Stomach (tissue), 9 donors: ENCODE data around the gene ACO2. TPM values are rescaled to one million over a fixed set of nuclear protein-coding genes. Genes with fewer than 3 reads are reported as not detected.

Source experiments
- DNase-seq, 2 donors: peaks; one replicate each; pipeline versions ENCODE4 v3.0.0 to v3.0.0-alpha.2; 2013 to 2019
- H3K27ac ChIP-seq, 5 donors: fragments of 200-600 bp in 4 of 5; sonication (generic) in 4 of 5; one replicate each; pipeline ENCODE4 v1.5.1; 2013 to 2019; ENCODE audit warnings: mild to moderate bottlenecking in 1 of 5, moderate library complexity in 1 of 5
- H3K27me3 ChIP-seq, 3 donors: fragments of 200-600 bp; sonication (generic); one replicate each; pipeline ENCODE4 v1.5.1; 2017 to 2019; ENCODE audit warnings: mixed run types in 1 of 3
- H3K36me3 ChIP-seq, 4 donors: fragments of 200-600 bp; sonication (generic); 1 replicate in 3 of 4; 2 replicates in 1 of 4; pipeline ENCODE4 v1.5.1; 2016 to 2019
- H3K4me1 ChIP-seq, 4 donors: fragments of 200-600 bp; sonication (generic); one replicate each; pipeline ENCODE4 v1.5.1; 2016 to 2019
- H3K4me3 ChIP-seq, 4 donors: fragments of 200-600 bp; sonication (generic) in 3 of 4; one replicate each; pipeline ENCODE4 v1.5.1; 2016 to 2019; ENCODE audit warnings: mild to moderate bottlenecking in 1 of 4
- H3K9me3 ChIP-seq, 4 donors: fragments of 200-600 bp; sonication (generic); one replicate each; pipeline ENCODE4 v1.5.1; 2016 to 2019
- EP300 ChIP-seq: sonication (generic); formaldehyde crosslinking; IDR thresholded peaks from one replicate; pipeline ENCODE4 v1.6.1; 2017; ENCODE audit warnings: antibody characterized with exemption
- POLR2A ChIP-seq, 4 donors: fragments of 450-650 bp; IDR thresholded peaks; one replicate each; pipeline ENCODE4 v1.6.1; 2016; ENCODE audit warnings: antibody characterized with exemption in 4 of 4, control low read depth in 2 of 4, mild to moderate bottlenecking in 1 of 4, moderate library complexity in 1 of 4
- POLR2AphosphoS5 ChIP-seq, 3 donors: sonication (generic); formaldehyde crosslinking; IDR thresholded peaks; one replicate each; pipeline ENCODE4 v1.6.1; 2016; ENCODE audit warnings: antibody characterized with exemption in 3 of 3
- WGBS, 5 donors: extraction: QIAGEN DNeasy Blood & Tissue Kit in 3 of 5; methylation state at CpG; one replicate each; pipeline versions ENCODE4 v1.1.5 to v1.1.7; 2013 to 2018; 5-methylcytosine and 5-hydroxymethylcytosine counted together
- intact Hi-C: fragments of 100-400 bp; cut with DNase I; formaldehyde crosslinking; loops from one replicate; pipeline ENCODE4 v1.15.1; 2023; ENCODE audit warnings: low total_unique reads
- polyA plus RNA-seq, 3 donors: library from polyadenylated mRNA; stranded (reverse); fragments of 200-250 nt; gene quantifications; one replicate each; pipeline ENCODE4 v1.2.3, GENCODE V29; 2013
- total RNA-seq, 5 donors: library from RNA; depleted of rRNA; stranded (reverse); fragments of >200 nt; gene quantifications; one replicate each; pipeline versions ENCODE4 v1.1.0 to v1.2.3, GENCODE V29; 2014 to 2016
- TF ChIP-seq, protein P1 (sequence below), 7 experiments: fragments of 450-650 bp in 4 of 7; fragments of 200-600 bp in 3 of 7; sonication (generic) in 3 of 7; IDR thresholded peaks; one replicate each; pipeline ENCODE4 v1.5.1; 2016 to 2019; ENCODE audit warnings: antibody characterized with exemption in 7 of 7, control low read depth in 2 of 7, mild to moderate bottlenecking in 1 of 7
- donor health status: healthy with polysubstance abuse.
- donor health status: Bipolar disorder and iron deficiency.
- donor health status: healthy.

ACO2 gene
- total and polyA plus RNA-seq, 8 donors: 46.6 to 238 (median 90.1) TPM

DNA sequence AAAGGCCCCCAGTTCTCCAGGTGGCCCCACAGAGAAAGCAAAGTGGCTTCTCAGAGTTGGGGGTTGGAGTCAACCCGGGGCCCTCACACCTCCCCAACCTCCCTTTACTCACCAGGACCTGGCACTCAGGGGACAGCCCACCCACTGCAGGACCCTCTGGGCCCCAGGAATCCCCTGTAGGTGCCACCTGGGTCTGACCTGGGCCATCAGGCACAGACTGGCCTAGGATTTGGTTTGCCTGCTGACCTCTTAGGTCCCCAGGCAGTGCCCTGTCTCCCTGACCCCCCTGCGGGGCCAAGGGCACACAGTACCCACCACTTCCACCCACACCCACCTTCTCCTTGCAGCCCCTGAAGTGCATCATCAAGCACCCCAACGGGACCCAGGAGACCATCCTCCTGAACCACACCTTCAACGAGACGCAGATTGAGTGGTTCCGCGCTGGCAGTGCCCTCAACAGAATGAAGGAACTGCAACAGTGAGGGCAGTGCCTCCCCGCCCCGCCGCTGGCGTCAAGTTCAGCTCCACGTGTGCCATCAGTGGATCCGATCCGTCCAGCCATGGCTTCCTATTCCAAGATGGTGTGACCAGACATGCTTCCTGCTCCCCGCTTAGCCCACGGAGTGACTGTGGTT is 59.3 kb downstream of the ACO2 start:
- Histone ChIP-seq H3K4me3 (no peak overlapping the region), H3K4me1 (peaks cover 35 to 49% (median 44%) of the 10 kb centered on the region in 4 donors), H3K36me3 (peaks cover 66 to 96% (median 87%) of the 10 kb centered on the region in 4 donors), H3K27ac (peak overlapping the region in 2 of 5 donors; percentile 89 to 94), H3K9me3 (no peaks in the 10 kb centered on the region), H3K27me3 (no peaks in the 10 kb centered on the region)
- no peak for DNase-seq
- 71 to 83% (median 81%) methylated on average over 7 to 16 of the region's 16 CpGs for WGBS, 5 donors
- no peak for TF ChIP-seq EP300
- TF ChIP-seq, protein P1, sequence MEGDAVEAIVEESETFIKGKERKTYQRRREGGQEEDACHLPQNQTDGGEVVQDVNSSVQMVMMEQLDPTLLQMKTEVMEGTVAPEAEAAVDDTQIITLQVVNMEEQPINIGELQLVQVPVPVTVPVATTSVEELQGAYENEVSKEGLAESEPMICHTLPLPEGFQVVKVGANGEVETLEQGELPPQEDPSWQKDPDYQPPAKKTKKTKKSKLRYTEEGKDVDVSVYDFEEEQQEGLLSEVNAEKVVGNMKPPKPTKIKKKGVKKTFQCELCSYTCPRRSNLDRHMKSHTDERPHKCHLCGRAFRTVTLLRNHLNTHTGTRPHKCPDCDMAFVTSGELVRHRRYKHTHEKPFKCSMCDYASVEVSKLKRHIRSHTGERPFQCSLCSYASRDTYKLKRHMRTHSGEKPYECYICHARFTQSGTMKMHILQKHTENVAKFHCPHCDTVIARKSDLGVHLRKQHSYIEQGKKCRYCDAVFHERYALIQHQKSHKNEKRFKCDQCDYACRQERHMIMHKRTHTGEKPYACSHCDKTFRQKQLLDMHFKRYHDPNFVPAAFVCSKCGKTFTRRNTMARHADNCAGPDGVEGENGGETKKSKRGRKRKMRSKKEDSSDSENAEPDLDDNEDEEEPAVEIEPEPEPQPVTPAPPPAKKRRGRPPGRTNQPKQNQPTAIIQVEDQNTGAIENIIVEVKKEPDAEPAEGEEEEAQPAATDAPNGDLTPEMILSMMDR (IDR thresholded peaks at IDR 0.05): no peak
- TF ChIP-seq POLR2A (IDR thresholded peaks at IDR 0.05): no peak
- TF ChIP-seq POLR2AphosphoS5 (IDR thresholded peaks at IDR 0.05): no peak
- intact Hi-C loops: loop anchor here (5.0 kb wide), 1 partner anchor 131 kb away; no protein-coding TSS in a partner anchor

DNA sequence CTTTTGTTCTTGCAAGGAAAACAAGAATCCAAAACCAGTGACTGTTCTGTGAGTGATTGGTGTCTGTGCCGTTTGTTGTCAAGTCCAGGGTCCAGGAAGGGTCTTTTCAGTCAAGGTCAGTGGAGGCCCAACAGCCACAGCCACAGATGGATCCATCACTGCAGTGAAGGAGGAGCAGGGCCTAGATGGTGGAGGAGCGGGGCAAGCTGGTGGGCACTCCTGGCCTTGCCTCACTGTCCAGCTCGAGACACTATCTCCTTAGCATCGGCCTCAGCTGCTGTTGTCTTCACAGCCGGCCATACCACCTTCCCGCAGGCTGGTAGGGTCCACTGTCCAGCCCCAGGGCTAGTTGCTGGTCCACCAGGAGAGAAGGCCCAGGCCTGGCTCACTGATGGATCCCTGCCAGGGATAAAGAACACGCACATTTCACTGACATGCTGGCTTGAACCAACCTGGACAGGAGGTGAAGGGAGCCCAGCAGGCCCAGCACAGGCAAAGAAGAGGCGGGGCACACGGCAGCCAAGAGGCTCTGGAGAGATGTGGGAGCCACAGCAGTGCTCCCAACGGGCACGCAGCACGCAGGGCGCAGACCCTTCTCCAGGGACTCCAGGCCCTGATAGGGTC is 60.1 kb downstream of the ACO2 start:
- Histone ChIP-seq H3K36me3 (peaks cover 65 to 90% (median 85%) of the 10 kb centered on the region in 4 donors), H3K4me3 (no peak overlapping the region), H3K4me1 (peaks cover 27 to 47% (median 38%) of the 10 kb centered on the region in 4 donors), H3K27ac (peak overlapping the region in 2 of 5 donors; percentile 20 to 94), H3K27me3 (no peaks in the 10 kb centered on the region), H3K9me3 (no peaks in the 10 kb centered on the region)
- WGBS, 5 donors: 74 to 82% (median 77%) methylated on average over 12 to 13 of the region's 13 CpGs
- intact Hi-C loops: loop anchor here (5.0 kb wide), 1 partner anchor 132 kb away; no protein-coding TSS in a partner anchor
- no peak for TF ChIP-seq POLR2A (IDR thresholded peaks at IDR 0.05)
- TF ChIP-seq EP300: no peak
- no peak for TF ChIP-seq POLR2AphosphoS5 (IDR thresholded peaks at IDR 0.05)
- TF ChIP-seq, protein P1 (IDR thresholded peaks at IDR 0.05): no peak
- no peak for DNase-seq

DNA sequence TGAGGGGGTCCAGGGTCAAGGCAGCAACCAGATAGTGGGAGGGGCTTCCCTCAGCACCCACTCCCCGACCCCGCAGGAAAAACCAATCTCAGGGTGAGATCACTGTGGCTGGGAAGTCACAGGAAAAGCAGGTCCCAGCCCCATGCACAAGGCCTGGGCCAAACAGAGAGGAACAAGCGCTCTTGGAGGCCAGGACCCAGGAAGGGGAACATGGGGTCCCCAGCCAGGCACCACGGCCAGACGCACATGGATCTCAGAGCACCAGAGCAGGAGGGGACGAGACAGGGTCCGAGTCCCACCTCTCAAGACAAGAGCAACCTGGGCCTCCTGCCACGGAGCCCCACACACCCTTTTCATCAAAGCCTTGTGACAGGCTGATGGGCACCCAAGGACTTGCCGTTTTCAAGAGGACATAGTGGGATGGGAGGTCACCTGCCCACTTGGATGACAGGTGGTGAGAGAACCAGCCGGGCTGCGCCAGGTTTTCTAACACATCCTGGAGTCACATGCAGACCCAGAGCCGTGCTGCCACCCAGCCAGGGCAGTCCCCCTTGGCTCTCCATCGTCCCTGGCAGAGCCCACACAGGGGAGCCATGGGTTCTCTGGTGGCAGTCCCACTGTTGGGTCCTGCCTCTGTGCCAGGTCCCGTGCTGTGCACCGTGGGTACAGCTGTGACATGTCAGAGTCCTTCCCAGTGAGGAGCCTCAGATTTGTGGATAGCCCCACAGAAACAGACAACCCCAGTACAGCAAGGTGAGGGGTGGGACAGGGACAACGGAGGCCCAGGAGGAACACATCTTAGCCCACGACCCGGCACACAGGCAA is 62.2 kb downstream of the ACO2 start:
- no peak for DNase-seq
- peaks cover 8 to 26% (median 17%) of the 10 kb centered on the region in 4 donors for H3K4me1 ChIP-seq
- H3K36me3 ChIP-seq: peaks cover 56 to 90% (median 85%) of the 10 kb centered on the region in 4 donors
- H3K4me3 ChIP-seq: no peak overlapping the region
- no peaks in the 10 kb centered on the region for H3K27me3 ChIP-seq
- H3K9me3 ChIP-seq: no peaks in the 10 kb centered on the region
- TF ChIP-seq EP300: no peak
- no peak for TF ChIP-seq POLR2A (IDR thresholded peaks at IDR 0.05)
- no peak for TF ChIP-seq POLR2AphosphoS5 (IDR thresholded peaks at IDR 0.05)
- WGBS, 5 donors: 80 to 87% (median 85%) methylated on average over 15 to 18 of the region's 18 CpGs
- peak overlapping the region in 2 of 5 donors; percentile 14 to 64 for H3K27ac ChIP-seq
- intact Hi-C loops: no loop called here

DNA sequence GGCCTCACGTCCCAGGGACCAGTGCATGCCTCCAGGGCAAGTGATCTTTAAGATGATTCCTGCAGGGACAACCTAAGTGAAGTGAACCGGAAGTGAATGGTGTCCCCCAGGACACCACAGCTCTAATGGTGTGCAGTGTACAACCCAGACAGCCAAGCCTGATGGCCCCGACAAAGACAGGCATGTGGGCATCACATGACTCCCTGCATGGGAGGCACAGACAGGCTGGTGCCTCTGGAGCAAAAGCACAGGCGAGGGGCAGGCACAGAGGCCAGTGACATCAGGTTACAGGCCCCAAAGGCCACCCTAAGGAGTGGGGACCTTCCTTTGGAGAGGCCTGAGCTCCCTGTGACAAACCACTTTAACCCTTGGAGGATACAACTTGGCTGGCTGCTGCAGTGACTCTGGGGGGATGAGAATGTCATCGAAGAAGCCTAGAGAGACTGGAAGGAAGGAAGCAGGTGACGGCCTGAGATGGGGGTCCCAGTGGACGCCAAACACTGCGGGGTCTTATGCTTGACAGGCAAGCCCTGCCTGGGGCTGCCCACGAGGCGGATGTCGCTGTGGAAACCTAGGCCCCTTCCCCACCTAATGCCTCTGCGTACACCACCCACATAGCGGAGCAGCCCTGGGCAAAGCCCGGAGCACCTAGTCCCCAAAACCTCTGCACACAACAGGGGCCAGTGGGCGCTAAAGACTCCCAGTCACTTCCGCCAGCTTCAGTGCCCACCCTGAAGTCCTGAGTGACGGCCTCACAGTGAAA is 63.0 kb downstream of the ACO2 start:
- Histone ChIP-seq H3K36me3 (peaks cover 49 to 85% (median 80%) of the 10 kb centered on the region in 4 donors), H3K9me3 (no peaks in the 10 kb centered on the region), H3K4me3 (no peak overlapping the region), H3K4me1 (peaks cover 0 to 18% (median 9%) of the 10 kb centered on the region in 4 donors), H3K27me3 (no peaks in the 10 kb centered on the region), H3K27ac (peak overlapping the region in 2 of 5 donors; percentile 14 to 64)
- intact Hi-C loops: no loop called here
- DNase-seq: no peak
- 88 to 94% (median 90%) methylated on average over 15 to 17 of the region's 17 CpGs for WGBS, 5 donors
- TF ChIP-seq POLR2A (IDR thresholded peaks at IDR 0.05) (no peak), POLR2AphosphoS5 (IDR thresholded peaks at IDR 0.05) (no peak), EP300 (no peak)
- TF ChIP-seq, protein P1 (IDR thresholded peaks at IDR 0.05): no peak
